PFSK-1 (cell line): ENCODE measurements around the gene ICE2. TPM values are rescaled to one million over a fixed set of nuclear protein-coding genes. Genes with fewer than 3 reads are reported as not detected.

Source experiments
- FOXP2 ChIP-seq: optimal IDR thresholded peaks from 2 replicates; pipeline ENCODE3; 2011; ENCODE audit warnings: borderline replicate concordance, control low read depth, inconsistent platforms; ENCODE audit not compliant: insufficient read depth; ENCODE audit errors: extremely low read length, extremely low read depth
- POLR2AphosphoS5 ChIP-seq: IDR thresholded peaks from 2 replicates; pipeline ENCODE4 v1.6.1; 2012; ENCODE audit warnings: low read depth, mild to moderate bottlenecking, control low read depth, low read length, moderate library complexity
- SIN3A ChIP-seq: IDR thresholded peaks from 2 replicates; pipeline ENCODE4 v1.6.1; 2012; ENCODE audit warnings: mild to moderate bottlenecking, low read length, moderate library complexity, borderline replicate concordance; ENCODE audit not compliant: insufficient read depth
- TAF1 ChIP-seq: IDR thresholded peaks from 2 replicates; pipeline ENCODE4 v1.6.1; 2012; ENCODE audit warnings: low read length, control low read depth, borderline replicate concordance; ENCODE audit not compliant: insufficient read depth
- polyA plus RNA-seq: library from polyadenylated mRNA; unstranded; fragments of >200 nt; gene quantifications from one replicate; pipeline ENCODE4 v1.2.1, GENCODE V29; 2012; ENCODE audit warnings: low read depth, missing spikeins; ENCODE audit not compliant: insufficient read length
- TF ChIP-seq, protein P1 (sequence below), 2 experiments: IDR thresholded peaks; 2 replicates each; pipeline versions ENCODE4 v1.6.1 to v1.8.0; 2011 to 2012; ENCODE audit warnings: low read depth in 2 of 2, low read length in 2 of 2, control low read depth in 1 of 2, inconsistent platforms in 1 of 2, mild to moderate bottlenecking in 1 of 2, moderate library complexity in 1 of 2; ENCODE audit not compliant: insufficient read depth in 1 of 2

Gene ICE2, protein sequence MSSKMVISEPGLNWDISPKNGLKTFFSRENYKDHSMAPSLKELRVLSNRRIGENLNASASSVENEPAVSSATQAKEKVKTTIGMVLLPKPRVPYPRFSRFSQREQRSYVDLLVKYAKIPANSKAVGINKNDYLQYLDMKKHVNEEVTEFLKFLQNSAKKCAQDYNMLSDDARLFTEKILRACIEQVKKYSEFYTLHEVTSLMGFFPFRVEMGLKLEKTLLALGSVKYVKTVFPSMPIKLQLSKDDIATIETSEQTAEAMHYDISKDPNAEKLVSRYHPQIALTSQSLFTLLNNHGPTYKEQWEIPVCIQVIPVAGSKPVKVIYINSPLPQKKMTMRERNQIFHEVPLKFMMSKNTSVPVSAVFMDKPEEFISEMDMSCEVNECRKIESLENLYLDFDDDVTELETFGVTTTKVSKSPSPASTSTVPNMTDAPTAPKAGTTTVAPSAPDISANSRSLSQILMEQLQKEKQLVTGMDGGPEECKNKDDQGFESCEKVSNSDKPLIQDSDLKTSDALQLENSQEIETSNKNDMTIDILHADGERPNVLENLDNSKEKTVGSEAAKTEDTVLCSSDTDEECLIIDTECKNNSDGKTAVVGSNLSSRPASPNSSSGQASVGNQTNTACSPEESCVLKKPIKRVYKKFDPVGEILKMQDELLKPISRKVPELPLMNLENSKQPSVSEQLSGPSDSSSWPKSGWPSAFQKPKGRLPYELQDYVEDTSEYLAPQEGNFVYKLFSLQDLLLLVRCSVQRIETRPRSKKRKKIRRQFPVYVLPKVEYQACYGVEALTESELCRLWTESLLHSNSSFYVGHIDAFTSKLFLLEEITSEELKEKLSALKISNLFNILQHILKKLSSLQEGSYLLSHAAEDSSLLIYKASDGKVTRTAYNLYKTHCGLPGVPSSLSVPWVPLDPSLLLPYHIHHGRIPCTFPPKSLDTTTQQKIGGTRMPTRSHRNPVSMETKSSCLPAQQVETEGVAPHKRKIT
- 21.9 TPM for polyA plus RNA-seq

DNA sequence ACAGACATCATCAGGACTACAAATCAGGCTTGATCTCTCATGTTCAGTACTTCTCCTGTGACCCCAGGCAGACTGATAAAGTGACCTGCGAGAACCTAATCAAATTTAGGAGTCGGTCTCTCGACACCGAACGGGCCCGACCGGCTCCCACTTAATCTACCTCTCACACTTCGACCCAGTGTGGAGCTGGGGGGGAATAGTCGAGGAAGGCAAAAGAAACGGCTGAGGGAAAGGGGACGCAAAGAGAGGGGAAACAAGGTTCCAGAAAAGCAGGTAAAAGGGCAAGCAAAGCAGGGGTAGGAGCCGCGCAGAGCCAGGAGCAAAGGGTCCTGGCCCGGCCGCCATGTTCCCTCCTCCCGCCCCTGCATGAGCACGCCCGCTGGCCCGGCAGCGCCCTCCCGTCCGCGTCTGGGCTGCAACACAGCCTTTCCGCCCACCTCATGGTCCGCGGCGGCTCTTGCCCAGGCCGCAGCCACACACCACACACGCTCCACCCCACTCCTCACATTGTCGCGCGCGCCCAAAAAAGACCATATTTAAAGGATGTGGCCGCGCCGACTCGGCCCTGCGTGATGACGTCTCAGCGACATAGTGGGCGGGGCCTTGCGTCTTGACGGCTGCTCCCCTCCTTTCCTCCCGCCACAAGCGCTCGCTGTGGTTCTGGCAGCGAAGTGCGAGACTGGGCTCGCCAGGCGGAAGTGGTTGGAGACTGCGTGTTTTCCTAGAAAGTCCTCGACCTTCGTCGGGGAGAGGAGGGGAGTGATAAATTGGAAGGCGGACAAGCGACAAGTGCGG, at the start of gene ICE2:
TSS of gene ICE2 (minus strand) at position 577 of the 795 bp plus-strand sequence. CDS start 1,165 bp downstream, outside the sequence.
- TF ChIP-seq TAF1 (peak; percentile 90), FOXP2 (peak; percentile 67), SIN3A (peak; percentile 45), POLR2AphosphoS5 (peak; percentile 99)
- TF ChIP-seq, protein P1, sequence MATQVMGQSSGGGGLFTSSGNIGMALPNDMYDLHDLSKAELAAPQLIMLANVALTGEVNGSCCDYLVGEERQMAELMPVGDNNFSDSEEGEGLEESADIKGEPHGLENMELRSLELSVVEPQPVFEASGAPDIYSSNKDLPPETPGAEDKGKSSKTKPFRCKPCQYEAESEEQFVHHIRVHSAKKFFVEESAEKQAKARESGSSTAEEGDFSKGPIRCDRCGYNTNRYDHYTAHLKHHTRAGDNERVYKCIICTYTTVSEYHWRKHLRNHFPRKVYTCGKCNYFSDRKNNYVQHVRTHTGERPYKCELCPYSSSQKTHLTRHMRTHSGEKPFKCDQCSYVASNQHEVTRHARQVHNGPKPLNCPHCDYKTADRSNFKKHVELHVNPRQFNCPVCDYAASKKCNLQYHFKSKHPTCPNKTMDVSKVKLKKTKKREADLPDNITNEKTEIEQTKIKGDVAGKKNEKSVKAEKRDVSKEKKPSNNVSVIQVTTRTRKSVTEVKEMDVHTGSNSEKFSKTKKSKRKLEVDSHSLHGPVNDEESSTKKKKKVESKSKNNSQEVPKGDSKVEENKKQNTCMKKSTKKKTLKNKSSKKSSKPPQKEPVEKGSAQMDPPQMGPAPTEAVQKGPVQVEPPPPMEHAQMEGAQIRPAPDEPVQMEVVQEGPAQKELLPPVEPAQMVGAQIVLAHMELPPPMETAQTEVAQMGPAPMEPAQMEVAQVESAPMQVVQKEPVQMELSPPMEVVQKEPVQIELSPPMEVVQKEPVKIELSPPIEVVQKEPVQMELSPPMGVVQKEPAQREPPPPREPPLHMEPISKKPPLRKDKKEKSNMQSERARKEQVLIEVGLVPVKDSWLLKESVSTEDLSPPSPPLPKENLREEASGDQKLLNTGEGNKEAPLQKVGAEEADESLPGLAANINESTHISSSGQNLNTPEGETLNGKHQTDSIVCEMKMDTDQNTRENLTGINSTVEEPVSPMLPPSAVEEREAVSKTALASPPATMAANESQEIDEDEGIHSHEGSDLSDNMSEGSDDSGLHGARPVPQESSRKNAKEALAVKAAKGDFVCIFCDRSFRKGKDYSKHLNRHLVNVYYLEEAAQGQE (IDR thresholded peaks at IDR 0.05; ENCODE audit: insufficient read depth in 1 of 2, low read depth in 2 of 2, low read length in 2 of 2), result 0 out of 4 replicates have a peak, but pooled peaks have one; percentile 30 to 40

DNA sequence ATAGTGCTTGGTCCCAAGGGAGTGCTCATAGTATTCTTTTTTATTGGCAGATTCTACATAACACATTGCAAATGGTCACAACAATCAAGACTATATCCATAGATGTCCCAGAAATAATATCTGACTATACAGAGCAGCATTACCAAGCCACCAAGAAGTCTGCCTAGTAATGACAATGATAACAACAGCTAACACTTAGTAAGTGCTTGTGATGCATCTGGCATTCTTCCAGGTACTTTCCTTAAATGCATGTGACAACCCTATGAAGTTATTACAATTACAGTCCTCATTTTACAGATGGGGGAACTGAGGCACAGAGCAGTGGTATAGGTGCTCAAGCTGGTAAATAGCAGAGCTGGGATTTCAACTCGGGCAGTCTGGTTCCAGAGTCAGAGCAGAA, 49.6 kb upstream of the ICE2 start:
- TF ChIP-seq POLR2AphosphoS5, result no peak
- TF ChIP-seq TAF1, result no peak
- TF ChIP-seq SIN3A, result no peak
- no peak for TF ChIP-seq FOXP2
- TF ChIP-seq, protein P1 (IDR thresholded peaks at IDR 0.05; ENCODE audit: insufficient read depth in 1 of 2, low read depth in 2 of 2, low read length in 2 of 2), result no peak

DNA sequence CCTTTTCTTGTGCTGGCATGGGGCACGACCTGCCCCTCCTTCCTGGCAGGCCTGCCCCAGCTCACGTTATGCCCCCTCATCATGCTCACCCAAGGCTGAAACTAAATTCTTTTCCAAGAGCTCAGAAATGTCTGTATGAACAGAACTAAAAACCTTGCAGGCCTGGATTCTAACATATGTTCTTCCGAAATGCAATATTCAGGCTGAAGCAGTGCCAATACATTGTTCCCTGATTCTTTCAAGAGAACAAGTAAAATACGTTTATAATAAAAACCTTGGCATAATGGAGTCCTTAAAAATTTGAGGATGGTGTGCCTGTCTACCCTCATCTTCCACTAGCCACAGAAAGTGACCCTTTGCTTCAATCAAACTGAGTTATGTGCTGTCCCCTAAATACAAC, 48.5 kb upstream of the ICE2 start:
- no peak for TF ChIP-seq TAF1
- no peak for TF ChIP-seq POLR2AphosphoS5

DNA sequence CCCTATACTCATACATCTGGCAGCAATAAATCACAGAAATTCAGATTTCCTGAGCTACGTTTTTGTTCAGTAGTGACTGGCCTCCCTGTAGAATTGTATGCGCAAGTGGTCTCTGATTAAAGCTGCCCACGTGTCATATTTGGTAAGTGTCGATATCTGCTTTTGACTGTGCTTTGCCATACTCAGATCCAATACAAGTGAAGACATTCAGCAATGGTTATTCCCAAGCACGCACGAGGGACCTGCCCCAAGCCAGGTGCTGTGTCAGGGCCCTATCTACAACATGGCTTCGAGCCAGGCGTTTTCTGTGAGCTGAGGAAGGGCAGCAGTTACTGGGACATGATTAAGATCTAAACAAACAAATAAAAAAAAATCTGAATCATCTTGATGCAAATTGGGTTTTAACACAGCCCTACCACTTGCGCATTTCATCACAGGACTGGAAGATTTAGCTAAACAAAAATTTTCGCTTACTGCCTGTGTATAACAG, 47.2 kb upstream of the ICE2 start:
- TF ChIP-seq SIN3A (peak; percentile 86; the same call in 1 of the 2 replicates), POLR2AphosphoS5 (peak; percentile 29; the same call in 1 of the 2 replicates)
- TF ChIP-seq, protein P1 (IDR thresholded peaks at IDR 0.05; ENCODE audit: insufficient read depth in 1 of 2, low read depth in 2 of 2, low read length in 2 of 2), result no peak
